Stimulated activated CD4-positive, alpha-beta T cell treated with anti-CD3 and anti-CD28 coated beads, Interleukin-4, amount 100 ng/mL, for 24 hours (primary cell): ENCODE data around the gene ALDH2.
"Not testable (repeated sequence)": the region's sequence is repeated elsewhere in the genome, so short reads cannot be mapped to it uniquely, and the experiment has no call there.

ENCODE experiments used
- DNase-seq: peaks from one replicate; pipeline ENCODE4 v3.0.0-alpha.2; 2020

ALDH2 gene

DNA sequence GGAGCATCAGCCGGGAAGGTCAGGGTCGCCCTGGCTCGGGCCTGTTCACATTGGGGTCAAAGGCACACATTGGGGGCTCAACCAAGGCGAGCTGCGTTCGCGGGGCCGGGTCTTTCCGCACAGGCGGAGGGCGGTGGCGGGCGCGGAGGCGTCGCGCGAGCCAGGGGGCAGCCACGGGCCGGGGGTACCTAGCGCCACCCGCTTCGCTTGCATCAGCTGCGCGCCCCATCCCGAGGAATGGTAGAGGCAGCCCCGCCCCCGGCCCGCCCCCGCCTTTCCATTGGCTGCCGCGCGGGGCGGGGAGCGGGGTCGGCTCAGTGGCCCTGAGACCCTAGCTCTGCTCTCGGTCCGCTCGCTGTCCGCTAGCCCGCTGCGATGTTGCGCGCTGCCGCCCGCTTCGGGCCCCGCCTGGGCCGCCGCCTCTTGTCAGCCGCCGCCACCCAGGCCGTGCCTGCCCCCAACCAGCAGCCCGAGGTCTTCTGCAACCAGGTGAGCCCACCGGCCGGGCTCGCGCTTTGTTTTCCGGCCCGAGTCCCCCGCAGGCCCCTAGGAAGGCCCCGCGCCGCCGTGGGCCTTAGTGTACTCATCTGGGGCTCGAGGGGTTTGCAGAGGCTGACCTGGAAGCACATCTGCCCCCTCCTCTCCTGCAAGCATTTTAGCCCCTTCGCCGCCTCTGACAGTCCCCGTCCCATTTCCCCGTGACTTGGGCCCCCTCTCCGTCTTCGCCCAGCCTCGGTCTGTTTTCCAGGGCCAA, at the start of gene ALDH2:
ALDH2 (plus strand) TSS at position 326 of the 754 bp plus-strand sequence; CDS start at position 376, 50 bp downstream.
- DNase-seq = peak; percentile 9

DNA sequence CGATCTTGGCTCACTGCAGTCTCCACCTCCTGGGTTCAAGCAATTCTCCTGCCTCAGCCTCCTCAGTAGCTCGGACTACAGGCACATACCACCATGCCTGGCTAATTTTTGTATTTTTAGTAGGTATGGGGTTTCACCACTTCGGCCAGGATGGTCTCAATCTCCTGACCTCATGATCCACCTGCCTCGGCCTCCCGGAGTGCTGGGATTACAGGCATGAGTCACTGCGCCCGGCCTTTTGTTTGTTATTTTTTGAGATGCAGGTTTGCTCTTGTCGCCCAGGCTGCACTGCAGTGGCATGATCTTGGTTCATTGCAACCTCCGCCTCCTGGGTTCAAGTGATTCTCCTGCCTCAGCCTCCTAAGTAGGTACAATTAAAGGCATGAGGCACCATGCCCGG, 47.4 kb upstream of the ALDH2 start:
- not testable (repeated sequence) for DNase-seq

DNA sequence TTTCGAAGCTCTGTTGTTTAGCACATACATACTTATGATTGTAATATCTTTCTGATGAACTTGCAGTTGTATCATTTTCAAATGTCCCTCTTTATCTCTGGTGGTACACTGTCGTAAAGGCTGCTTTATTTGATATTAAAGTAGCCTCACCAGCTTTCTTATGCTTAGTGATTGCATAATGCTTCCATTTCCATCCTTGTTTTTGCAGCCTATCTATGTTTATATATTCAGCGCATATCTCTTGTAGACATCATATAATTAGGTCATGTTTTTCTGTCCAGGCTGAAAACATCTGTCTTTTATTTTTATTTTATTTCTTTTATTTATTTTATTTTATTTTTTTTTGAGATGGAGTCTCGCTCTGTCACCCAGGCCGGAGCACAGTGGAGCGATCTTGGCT, 46.3 kb upstream of the ALDH2 start:
- DNase-seq = no peak

DNA sequence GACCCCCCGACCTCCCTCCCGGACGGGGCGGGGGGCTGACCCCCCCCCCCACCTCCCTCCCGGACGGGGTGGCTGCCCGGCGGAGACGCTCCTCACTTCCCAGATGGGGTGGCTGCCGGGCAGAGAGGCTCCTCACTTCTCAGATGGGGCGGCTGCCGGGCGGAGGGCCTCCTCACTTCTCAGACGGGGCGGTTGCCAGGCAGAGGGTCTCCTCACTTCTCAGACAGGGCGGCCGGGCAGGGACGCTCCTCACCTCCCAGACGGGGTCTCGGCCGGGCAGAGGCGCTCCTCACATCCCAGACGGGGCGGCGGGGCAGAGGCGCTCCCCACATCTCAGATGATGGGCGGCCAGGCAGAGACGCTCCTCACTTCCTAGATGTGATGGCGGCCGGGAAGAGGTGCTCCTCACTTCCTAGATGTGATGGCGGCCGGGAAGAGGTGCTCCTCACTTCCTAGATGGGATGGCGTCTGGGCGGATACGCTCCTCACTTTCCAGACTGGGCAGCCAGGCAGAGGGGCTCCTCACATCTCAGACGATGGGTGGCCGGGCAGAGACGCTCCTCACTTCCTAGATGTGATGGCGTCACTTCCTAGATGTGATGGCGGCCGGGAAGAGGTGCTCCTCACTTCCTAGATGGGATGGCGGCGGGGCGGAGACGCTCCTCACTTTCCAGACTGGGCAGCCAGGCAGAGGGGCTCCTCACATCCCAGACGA, 42.9 kb upstream of the ALDH2 start:
- not testable (repeated sequence) for DNase-seq

DNA sequence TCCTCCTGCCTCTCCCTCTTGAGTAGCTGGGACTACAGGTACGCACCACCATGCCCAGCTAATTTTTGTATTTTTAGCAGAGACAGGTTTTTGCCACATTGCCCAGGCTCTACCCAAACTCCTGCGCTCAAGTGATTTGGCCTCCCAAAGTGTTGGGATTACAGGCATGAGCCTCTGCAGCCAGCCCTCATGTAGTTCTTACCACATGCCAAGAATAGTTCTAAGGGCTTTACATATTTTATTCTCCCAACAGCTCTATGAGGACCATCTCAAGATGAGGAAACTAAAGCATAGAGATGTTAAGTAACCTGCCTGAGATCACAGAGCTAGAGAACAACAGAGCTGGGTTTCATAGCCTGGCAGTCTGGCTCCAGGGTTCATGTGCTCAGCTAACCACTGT, 37.9 kb upstream of the ALDH2 start:
- DNase-seq = no peak

DNA sequence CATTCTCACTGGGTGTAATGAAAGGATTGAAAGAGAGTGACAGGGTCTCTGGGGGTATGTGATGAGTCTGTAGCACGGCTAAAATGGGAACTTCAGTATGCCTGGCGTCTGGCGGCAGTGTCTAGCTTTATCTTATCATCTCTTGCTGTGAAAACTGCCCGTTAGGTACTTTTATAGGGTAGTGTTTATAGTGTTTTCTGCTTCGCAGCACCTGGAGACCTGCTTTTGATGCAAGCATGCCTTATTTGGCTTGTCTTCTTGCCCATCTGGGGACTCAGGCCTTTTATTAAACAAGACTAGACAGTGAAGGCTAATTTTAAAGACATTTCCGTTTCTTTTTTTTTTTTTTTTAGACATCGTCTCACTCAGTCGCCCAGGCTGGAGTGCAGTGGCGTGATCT, 36.3 kb upstream of the ALDH2 start:
- DNase-seq = no peak

DNA sequence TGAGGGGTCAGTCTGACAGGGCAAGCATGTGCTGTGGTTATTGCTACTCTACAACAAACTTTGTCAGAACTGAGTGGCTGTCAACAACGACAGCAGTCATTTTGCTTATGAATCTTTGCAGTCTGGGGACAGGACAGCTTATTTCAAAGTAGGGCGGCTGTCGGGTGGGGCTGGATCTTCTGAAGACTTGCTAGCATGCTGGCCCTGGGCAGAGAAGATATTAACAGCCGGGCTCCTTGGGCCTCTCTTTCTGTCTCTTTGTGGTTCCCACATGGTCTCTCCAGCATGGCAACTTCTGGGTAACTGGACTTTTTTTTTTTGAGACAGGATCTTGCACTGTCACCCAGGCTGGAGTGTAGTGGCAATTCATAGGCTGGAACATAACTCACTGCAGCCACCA, 33.9 kb upstream of the ALDH2 start:
- no peak for DNase-seq

DNA sequence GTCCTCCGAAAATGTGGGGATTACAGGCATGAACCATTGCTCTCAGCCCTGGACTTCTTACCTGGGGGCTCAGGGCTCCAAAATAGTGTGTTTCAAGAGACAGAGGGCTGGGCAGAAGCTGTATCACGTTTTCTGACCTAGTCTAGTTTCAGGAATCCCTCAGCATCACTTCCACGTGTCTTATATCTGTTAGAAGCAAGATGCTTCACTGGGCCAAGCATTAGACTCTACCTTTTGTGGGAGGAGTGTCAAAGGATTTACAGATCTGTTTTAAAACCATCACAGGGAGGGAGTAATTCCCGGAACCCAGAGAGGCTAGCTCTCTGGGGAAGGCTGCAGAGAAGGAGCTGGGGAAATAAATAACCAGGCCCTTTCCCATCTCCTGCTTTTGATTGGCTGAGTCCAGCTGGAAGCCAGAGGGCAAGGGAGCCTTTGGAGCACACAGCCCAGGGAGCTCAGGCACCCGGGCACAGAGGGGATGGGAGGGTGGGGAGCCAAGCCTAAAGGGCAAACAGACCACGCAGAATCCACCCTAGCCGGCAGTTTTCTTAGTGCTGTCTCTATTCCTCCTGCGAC, 33.3 kb upstream of the ALDH2 start:
- DNase-seq = no peak

DNA sequence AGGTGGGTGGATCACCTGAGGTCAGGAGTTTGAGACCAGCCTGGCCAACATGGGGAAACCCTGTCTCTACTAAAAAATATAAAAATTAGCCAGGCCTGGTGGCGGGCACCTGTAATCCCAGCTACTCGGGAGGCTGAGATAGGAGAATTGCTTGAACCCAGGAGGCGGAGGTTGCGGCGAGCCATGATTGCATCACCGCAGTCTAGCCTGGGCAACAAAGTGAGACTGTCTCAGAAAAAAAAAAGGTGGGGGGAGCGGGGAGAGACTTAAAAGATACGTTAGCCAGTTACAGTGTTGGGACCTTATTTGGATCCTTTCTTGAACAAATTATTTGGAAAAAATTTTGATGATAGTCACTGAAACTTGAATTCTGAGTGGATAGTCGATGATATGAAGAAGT, 27.2 kb upstream of the ALDH2 start:
- DNase-seq = not testable (repeated sequence)

DNA sequence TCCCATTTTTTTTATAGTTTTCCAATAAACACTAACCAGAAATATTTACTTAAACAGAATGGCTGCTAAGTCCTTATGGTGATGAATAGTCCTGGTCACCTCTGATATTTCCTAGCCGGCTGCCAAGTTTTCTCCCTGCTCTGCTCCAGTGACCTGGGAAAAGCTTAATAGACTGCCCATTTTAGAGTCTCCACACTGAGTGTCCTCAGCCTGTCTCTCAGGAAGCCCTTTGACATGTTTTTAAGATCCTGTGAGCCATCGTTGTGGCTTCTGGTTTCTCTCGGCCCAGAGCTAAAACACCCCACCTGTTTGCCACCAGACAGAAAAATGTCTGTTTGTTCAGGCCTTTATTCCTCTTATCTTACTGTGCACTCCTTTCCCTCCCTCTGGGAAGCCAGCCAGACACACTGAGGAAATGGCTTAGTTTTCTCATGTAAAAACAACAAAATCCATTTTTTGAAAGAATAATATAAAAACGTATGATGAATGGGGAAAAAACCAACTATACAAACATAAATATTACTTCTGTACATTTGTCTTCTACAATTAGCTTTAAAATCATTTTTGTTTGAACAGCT, 25.4 kb upstream of the ALDH2 start:
- no peak for DNase-seq

DNA sequence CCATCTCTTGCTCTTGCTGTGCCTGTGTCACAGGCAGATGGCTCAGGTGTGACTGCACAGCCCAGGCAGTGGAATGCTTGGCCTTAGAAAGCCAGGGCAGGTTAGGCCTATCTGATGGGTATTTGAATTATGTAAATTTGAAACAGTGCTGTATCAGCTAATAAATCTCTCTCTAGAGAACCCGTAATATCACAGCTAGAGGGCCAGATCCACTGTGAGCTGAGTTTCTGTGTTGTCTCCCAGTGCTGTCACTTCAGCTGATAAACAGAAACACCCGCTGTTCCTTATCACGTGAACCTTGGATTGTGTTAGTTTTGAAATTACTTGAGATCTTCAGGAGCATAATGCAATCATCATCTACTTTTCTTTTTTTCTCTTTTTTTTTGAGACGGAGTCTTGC, 21.5 kb upstream of the ALDH2 start:
- no peak for DNase-seq

DNA sequence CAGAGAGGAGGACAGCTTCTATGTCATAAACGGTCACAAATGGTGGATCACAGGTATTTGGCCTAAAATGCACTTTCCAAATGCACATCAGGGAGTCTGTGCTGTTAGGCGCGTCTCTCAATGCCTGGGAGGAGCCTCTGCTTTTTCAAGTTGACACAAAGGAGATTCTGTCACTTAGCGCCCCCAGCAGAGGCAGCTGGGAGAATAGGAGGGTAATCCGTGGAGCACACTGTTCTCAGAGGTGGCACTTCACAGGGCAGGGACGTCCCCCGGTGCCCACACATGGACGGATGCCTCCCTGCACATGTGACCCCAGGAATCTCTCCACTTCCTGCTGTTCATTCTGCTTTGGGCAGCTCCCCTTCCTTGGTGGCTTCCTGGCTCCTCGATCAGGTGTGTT, 19.4 kb upstream of the ALDH2 start:
- DNase-seq = no peak

DNA sequence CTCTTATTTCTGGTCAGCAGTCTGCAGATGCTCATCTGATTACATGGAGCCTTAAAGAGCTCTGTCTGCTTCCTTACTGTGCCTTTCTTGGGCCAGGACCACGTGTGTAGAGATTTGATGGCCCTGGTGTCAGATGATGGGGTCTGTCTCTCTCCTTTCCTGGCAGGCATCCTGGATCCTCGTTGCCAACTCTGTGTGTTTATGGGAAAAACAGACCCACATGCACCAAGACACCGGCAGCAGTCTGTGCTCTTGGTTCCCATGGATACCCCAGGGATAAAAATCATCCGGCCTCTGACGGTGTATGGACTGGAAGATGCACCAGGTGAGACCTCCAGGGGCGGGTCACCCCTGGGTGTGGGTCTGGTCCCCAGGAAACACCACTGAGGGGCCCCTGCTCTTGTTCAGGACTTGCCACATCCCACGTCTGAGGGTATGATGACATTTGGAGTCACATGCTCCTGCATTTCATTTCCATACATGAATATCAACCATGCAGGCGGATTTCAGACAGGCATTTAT, 18.5 kb upstream of the ALDH2 start:
- no peak for DNase-seq

DNA sequence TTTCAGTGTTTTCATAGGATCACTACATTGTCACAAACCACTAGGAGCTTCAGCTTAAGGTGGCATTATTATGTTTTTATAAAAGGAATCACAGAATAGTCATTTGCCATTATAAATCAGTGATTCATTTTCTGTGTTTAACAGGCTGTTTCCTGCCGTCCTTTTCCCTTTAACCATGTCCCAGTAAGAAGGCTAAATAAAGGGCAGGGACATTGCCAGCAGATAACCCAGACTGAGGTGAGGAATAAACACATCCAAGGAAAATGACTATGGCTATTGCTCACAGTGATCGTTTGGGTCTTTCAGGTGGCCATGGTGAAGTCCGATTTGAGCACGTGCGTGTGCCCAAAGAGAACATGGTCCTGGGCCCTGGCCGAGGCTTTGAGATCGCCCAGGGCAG, 17.9 kb upstream of the ALDH2 start:
- no peak for DNase-seq

DNA sequence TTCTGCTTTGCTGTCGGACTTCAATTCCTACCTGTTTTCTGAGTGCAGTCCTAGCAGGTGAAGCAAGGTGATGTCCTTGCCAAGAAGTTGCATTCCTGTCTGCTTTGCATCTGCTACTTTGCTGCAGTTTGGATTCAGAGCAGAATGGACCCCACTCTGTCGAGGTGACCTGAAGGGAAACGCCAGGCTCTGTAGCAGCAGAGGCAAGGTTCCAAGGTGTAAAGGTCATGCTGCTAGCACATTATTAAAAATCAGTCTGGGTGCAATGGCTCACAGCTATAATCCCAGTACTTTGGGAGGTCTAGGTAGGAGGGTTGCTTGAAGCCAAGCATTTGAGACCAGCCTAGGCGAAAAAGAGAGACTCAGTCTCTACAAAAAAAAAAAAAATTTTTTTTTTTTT, 17.3 kb upstream of the ALDH2 start:
- DNase-seq = no peak

DNA sequence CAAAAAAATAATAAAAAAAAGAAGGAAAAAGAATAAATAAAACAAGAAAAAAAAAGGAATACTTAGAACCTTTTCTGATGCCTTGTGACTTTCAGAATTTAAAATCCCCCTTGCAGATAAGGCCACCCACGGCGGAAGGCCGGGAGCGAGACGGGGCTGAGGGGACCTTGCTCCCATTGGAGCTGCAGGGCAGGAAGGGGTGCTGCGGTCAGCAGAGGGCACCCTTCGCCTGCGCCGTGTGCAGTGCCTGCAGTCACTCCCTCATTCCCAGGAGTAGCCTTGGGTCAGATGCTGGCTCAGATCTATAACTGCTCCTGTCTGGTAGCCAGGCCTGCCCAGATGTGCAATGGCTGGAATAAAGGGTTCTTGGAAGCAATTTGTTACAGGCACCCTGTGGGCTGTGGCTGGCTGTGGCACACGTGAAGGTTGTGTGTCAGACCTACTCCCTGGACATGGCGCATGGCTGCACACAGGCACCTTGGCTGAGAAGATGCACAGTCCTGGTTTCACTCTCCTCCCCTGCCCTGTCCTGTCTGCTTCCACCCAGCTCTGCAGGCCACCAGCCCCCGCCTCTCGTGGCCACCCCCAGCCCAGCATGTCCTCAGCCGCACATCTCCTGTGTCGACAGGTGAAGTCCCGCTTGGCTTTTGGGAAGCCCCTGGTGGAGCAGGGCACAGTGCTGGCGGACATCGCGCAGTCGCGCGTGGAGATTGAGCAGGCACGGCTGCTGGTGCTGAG, 13.4 kb upstream of the ALDH2 start:
- no peak for DNase-seq

DNA sequence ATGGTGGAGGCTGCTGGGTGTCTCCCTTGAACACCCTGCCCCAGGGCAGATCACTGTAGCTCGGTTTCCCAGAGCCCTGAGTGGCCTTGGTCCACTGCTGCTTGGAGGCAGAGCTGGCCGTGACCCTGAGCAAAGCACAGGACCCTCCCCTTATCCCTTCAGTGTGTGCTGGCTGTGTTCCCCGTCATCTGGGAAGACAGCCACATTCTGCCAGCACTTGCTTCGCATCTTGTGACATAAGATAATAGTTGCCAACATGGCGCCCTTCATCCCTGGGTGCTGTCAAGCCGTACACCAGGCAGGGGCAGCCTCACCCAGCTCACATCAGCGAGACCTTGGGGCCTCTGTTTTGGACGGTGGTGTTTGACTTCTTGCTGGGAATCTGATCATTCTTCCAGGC, 12.1 kb upstream of the ALDH2 start:
- no peak for DNase-seq

DNA sequence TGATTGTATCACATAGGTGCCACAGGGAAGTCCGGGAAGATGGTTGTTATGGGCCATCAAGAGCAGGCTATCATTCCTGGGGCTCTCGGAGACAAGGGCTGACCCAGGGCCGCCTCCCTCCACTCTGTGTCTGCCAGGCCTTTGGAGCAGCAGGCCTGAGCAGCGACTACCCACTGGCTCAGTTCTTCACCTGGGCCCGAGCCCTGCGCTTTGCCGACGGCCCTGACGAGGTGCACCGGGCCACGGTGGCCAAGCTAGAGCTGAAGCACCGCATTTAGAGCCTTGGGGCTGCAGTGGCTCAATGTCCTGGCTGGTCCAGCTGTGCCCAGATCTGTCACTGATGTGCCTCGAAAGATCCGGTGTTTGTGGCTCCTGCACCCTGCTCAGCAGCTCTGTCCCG, 10.5 kb upstream of the ALDH2 start:
- DNase-seq = no peak

DNA sequence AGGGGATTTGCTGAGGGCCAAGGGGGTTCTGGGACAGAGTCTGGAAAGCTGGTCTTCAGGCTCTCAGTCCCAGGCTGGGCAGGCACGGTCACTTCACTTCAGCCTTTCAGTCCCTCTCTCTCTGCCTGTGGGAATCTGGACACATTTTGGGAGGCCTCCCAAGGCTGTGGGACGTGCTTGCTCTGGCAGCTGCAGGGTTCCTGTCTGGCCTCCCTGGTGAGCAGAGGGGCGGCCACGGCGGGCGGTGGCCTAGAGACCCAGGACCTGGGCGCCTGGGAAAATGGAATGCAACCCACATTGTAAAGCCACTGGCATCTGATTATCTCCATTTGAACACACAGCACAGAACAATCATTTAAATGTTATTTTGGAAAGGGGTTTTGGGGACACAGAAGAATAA, 10.1 kb upstream of the ALDH2 start:
- DNase-seq = no peak

DNA sequence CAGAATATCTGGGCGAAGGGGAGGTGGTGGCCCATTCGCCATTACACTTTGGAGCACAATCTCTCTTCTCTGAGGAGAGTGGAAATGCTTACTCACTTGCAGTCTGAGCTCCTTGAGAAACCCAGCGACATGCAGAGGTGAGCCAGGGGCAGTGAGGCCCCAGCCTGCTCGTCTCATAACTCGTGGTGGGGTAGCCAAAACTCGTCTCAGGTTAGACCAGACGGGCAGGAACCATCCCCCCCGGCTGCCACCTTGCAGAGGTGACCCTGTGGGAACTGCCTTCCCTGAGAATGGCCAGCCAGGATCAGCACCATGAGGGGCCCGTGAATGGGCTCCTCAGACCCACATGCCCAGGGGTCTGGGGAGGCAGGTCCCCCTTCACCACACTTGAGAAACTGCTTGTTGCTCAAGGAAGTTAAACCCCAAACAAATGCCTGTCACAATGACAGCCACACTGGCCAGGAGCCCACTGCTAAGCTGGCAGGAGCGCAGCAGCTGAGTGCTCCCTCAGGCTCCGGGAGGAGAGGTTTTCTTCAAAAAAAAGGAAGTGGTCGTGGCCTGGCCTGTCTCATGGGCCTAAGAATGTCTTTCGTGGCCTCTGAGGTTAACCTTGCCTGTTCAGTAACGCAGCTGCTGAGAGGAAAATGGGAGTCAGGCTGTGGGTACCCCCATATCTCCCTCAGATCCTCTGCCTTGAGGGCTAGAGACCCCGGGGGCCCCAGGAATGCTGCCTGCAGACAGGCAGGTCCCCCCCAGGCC, 9.2 kb upstream of the ALDH2 start:
- no peak for DNase-seq

DNA sequence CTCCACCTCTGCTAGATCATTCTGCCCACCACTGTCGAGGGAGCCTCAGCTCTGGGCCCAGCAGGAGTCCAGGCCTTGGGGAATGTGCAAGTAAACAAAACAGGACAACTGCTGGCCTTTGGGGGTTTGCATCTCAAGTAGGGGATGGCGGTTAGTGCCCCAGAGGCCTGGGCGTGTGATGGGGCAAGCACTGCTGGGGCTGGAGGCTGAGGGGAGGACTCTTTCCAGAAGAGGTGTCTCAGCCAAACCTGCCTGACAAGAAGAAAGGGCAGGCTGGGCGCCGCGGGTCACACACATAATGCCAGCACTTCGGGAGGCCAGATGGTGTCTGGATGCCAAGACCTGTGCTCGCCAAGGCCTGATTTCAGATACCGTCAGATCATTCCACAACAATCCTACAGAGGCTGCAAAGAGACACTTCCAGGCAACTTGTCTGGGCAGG, 8.6 kb upstream of the ALDH2 start:
- DNase-seq = no peak

DNA sequence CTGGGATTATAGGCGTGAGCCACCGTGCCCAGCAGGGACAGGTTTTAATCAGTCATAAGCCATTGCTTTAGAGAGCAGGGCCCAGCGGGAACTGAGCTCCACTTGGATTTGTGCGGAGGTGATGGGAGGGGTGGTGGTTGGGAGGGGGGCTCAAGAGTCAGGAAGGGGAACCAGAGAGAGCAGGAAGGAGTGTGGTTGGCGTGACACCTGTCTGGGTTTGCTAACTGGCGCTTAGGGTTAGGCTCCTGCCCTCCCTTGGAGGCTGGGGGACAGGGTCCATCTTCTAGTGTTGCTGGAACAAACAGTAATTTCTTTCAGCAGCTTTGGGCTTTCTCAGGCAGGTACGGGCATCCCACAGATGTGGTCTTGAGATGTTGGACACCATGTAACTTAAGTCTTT, 7.5 kb upstream of the ALDH2 start:
- DNase-seq = no peak
